LoVo (cell line): ENCODE data around the gene ADNP2.

Experiments used
- DNase-seq: peaks from one replicate; pipeline ENCODE4 v3.0.0-alpha.2; 2016; ENCODE audit warnings: low spot score

Gene ADNP2

GRCh38 chr18:80108739-80109675 lies at the start of gene ADNP2:
Gene ADNP2, plus strand, starts transcription at chr18:80109262. Its CDS starts 8,281 bp downstream, at chr18:80117543.
- peak; percentile 83 for DNase-seq

DNA sequence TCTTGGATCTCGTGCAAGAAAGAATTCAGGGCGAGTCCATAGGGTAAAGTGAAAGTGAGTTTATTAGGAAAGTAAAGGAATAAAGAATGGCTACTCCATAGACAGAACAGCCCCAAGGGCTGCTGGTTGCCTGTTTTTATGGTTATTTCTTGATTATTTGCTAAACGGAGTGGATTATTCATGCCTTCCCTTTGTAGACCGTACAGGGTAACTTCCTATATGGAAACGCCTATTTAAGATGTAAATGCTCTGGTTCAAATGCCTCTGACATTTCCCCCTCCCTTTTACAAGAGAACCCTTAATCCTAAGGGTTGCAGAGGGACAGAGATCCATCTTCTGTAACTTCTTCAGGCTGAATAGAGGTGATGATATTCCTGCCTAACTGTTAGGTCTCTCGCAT lies 49.1 kb upstream of the ADNP2 start:
- no peak for DNase-seq

DNA sequence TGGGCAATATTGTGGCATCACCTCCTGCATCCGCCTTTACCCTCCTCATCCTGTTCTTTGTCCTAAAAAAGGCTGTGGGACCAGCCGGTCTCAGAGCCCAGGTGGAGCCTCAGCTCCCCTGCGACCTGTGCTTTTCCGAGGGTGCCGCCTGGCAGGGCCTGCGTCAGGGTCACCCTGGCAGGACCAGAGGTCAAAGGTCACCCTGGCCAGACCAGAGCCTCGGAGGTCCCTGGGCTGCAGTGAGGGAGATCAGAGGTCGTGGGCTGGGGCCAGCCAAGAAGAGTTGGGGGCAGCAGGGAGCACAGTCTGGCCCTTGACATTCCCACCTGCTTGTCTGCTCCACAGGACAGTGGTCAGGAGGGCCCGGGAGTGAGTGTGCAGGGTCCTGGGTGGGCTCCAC lies 43.4 kb upstream of the ADNP2 start:
- DNase-seq: no peak

GRCh38 chr18:80067321-80067720 lies 41.7 kb upstream of the ADNP2 start:
- no peak for DNase-seq

DNA sequence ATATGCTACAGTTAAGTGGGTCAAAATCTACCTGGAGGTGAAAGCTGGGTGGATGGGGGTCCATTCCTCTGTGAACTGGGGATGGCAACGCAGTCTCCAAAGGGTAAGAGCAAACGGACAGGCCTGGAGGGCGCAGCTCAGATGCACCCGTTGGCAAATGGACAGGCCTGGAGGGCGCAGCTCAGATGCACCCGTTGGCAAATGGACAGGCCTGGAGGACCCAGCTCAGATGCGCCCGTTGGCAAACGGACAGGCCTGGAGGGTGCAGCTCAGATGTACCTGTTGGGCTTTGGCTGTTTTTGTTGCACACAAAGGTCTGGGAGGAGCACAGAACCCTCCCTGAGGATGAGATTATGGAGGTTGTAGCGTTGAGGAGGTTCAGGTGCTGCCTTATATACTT lies 41.2 kb upstream of the ADNP2 start:
- no peak for DNase-seq

DNA sequence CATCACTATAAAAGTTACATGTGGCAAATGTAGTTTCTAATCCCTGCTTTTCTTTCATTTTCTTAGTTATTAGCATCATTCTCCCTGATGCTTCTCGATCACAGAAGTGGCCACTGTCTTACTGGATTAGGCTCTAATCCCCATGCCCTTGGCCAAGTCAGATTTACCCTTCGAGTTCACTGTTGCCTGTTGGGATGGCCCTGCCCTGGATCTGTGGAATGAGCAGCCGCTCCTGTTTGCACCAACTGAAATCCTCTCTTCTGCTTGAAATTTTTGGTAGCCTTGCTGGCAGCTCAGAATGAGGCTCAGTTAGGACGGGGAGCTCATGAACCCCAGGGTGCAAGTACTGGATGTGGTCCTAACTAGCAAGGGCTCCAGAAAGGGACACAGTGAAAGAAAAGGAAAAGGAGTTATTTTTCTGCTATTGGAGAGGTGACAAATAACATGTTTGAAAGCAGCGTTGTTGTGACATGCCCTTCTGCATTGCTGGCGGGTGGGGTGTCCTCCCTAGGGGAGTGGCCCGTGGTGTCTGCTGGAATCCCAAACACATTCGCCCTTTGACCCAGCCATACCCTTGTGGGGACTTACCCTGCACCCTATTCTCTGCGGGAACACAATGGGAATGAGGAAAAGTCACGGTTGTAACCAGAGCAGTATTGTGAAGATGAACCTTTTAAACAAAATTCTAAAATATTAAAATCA lies 40.3 kb upstream of the ADNP2 start:
- peak; percentile 41 for DNase-seq

DNA sequence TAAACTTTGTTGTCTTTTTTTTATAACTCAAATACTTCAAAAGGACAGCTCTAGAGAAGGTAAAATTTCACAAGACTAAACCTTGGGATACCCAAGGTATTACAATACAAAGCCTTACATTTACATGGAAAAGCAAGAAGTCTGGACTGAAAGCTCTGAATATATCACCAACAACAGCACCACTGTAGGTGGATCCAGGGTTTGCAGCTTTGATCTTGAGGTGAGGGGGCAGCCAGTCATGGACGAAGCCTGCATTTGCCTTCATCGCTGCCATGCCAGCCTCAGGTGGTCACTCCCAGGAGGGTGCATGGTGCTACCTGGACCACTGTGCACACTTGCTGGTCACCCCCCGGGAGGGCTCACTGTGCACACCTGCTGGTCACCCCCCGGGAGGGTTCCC lies 38.2 kb upstream of the ADNP2 start:
- no peak for DNase-seq

DNA sequence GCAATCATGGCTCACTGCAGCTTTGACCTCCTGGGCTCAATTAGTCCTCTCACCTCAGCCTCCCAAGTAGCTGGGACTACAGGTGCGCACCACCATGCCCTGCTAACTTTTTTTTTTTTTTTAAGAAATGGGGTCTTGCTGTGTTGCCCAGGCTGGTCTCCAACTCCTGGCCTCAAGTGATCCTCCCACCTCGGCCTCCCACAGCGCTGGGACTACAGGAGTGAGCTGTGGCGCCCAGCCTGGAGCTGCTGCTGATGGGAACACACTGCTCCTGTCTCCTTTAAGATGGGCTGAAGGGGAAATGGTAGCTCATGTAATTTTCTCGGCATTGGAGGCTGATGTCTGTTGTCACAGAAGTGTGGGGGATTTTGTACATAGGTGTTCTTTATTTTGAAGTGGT lies 34.9 kb upstream of the ADNP2 start:
- DNase-seq: no peak

- no peak for DNase-seq
Measured at GRCh38 chr18:80074697-80075096, 34.4 kb upstream of the ADNP2 start.

DNA sequence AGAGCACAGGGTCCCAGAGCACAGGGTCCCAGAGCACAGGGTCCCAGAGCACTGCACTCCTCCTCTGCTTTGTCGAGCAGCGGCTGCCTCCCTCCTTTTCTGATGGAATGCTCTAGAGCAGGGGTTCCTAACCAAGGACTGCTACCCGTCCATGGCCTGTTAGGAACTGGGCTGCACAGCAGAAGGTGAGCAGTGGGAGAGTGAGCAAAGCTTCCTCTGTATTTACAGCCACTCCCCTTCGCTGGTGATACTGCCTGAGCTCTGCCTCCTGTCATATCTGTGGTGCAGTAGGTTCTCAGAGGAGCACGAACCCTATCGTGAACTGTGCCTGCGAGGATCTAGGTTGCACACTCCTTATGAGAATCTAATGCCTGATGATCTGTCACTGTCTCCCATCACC lies 33.1 kb upstream of the ADNP2 start:
- DNase-seq: no peak

- no peak for DNase-seq
Measured at GRCh38 chr18:80076379-80076778, 32.7 kb upstream of the ADNP2 start.

DNA sequence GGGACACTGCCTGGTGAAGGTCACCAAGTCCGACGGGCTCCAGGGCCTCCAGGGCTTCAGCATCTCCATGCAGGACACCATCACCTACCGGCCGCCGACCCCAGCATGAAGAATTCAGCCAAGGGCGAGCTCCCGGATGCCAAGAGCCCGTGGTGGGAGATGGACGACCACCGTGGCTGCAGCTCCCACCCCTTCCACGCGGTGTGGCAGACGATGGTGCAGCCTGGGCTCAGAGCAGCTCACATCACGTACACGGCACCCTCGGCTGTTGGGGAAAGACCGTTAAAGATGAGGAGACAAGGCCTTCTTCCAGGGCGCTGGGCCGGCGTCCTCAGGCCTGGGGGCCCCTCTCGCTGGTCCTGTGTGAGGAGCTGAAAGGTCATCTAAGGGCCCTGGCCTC lies 31.2 kb upstream of the ADNP2 start:
- no peak for DNase-seq

DNA sequence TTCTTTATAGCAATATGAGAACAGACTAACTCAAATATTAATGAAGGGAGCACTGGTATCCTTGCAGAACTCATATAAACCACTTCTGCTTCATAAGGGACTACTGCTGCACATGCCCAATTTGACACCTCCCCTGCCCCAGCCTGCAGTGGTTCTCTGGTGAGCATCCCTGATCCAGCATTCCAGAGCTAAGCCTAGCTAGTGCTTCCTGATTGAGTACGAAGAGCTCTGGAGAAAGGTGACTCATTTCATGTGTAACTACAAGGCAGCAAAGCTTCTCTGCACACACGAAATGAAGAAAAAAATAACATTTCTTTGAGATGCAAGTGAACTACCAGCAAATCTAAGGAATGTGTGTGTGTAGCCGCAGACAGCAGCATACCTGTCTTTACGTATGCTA lies 22.8 kb upstream of the ADNP2 start:
- no peak for DNase-seq

DNA sequence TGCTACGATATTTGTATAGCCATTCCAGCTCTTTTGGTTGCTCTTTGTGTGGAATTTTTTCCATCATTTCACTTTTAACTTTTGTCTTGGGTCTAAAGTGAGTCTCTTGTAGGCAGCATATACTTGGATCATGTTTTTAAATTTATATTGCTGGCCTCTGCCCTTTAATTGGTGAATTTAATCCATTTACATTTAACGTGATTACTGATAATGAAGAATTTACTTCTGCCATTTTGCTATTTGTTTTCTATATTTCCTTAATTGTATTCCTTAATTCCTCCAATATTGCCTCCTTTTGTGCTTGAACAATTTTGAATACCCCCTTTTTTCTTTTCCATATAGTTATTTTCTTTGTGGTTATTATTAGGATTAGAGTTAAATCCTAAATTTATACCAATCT lies 21.0 kb upstream of the ADNP2 start:
- DNase-seq: no peak

DNA sequence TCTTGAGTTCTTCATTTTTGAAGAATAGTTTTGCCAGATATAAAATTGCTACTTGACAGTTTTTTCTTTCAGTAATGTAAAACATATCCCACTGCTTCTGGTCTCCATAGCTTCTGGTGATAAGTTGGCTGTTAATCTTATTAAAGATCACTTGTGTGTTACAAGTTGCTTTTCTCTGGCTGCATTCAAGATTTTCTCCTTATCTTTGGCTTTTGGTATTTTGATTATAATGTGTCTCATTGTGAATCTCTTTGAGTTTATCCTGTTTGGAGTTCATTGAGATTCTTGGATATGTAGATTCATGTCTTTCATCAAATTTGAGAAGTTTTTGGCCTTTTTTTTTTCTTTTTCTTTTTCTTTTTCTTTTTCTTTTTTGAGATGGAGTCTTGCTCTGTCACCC lies 20.2 kb upstream of the ADNP2 start:
- DNase-seq: no peak

DNA sequence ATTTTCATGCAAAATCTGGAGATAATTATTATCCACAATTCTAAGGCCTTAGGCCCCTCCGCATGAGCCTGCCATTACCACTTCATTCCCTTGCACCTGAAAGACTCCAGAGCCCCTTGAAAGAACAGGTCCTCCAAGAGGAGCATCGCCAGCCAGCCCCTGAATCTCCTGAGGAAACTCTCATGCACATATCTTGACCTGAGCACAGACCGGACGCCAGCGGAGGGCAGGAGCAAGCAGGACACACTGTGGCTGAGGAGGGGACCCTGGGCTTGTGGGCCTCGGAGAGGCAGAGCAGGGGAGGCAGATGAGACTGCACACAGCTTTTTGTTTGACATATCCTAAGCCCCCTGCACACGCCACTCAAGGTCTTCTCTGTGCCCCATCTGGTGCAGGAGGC lies 13.6 kb upstream of the ADNP2 start:
- DNase-seq: no peak

DNA sequence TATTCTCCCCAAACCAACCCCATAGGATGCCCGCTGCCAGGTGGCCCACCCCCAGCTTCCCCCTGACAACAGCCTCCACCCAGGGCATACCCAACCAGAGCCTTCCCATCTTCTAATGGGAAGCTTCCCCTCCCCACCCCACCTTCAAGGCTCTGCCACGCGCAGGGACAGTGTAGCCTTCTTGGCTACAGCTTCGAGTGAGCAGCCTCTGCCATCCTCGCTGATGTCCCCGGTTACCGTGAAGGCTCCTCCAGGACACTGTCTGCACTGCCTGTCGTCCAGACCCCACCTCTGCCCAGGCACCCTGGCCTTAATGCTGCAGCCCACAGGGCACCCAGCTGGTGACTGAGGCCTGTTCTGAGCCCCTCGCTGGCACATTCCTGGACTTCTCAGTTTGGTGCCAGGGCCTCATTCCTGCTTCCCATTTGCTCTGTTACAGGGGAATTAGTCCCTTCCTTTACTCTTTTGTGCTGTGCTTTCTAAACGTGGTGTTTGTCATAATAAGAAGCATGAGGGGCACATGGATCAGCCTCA lies 13.0 kb upstream of the ADNP2 start:
- no peak for DNase-seq

GRCh38 chr18:80097201-80097600 lies 11.9 kb upstream of the ADNP2 start:
- no peak for DNase-seq

- DNase-seq: no peak
Measured at GRCh38 chr18:80103231-80103630, 5.8 kb upstream of the ADNP2 start.

GRCh38 chr18:80104364-80104779 lies 4.7 kb upstream of the ADNP2 start:
- no peak for DNase-seq

GRCh38 chr18:80105369-80106167 lies 3.5 kb upstream of the ADNP2 start:
- DNase-seq: no peak

DNA sequence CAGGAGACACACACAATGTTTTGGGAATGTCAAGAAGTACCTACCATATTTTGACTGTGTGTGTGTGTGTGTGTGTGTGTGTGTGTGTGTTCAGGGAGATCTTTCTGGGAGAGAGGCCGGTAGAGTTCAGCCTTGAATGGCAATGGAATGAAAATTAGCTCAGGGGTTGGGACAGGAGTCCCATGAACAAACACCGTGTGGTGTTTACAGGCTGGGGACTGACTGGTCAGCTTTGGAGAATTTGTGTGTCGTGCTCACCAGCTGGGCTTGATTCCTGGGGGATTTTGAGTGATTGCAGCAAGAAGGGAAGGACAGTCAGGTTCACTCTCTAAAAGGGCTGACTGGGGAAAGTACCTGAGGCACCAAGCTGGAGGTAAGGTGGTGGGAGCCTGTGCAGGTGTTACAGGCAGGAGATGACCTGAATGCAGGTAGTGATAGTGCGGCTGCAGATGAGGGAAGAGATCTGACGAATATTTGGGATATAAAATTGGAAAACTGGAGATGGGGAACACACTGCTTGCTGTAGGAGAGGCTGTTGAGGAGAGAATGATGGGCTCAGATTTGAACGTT lies 2.5 kb upstream of the ADNP2 start:
- no peak for DNase-seq
